DMS 273 treated with DMSO at 0.1 percent for 48 hours (cell line): ENCODE measurements around the gene CACNA1S.
A peak's percentile ranks its signal among the peaks of the same experiment; 100 is the strongest.

Experiments used
- DNase-seq: peaks from one replicate; lab custom pipeline; 2025; lab: John Stamatoyannopoulos, UW

Gene CACNA1S

DNA sequence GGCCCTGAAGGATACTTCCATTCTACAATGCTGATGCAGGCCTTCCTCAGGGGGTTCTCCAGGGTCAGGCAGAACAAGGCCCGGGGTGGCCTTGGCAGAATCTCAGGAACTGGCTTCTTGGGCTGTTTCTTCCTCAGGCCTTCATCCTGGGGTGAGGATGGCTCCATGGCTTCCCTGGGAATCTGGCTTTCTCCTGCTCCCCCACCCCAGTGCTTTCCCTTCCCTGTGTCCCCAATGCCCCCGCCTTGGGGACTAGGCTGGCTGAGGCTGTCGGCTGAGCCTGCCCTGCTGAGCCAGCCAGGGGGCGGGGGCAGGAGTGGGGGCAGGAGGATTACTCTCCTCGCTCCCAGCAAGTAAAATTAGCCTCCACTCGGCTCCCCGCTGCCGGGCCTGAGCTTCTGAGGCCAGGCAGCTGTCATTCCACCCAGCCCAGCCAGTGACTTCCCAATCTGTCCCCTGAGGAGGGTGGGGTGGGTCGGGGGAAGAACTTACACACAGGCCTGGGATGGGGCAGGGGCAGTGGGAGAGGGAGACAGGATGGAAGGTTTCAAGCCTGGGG lies at the start of gene CACNA1S:
TSS of gene CACNA1S (minus strand) at position 254 of the 559 bp plus-strand sequence. CDS start at position 167, 87 bp downstream.
- no peak for DNase-seq

DNA sequence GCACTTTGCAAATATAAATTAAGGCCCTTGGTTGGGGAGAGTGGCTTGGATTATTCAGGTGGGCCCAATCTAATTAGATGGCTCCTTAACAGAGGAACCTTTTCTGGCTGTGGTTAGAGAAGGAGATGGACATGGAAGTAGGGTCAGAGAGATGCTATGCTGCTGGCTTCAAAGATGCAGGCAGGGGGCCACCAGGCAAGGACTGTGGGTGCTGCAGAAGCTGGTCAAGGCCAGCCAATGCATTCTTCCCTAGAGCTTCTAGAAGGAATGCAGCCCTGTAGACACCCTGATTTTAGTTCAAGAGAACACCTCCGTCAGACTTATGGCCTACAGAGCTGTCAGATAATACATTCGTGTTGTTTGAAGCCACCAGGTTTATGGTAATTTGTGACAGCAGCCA lies 45.7 kb upstream of the CACNA1S start:
- no peak for DNase-seq

DNA sequence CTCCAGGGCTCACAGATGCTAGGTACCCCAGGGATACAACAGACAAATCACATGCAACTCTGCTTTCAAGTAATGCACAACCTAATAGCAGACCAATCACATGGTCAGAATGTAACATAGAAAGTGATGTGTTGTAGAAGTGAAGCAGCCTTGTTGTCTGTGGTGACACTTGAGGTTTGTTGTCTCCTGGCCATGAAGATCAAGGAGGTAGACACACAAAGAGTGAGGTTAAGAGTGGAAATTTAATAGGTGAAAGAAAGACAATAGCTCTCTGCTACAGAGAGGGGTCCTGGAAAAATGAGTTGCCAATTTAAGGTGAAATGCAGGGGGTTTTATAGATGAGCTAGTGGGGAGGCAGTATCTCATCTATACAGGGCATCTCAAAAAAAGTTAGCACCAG lies 44.6 kb upstream of the CACNA1S start:
- no peak for DNase-seq

DNA sequence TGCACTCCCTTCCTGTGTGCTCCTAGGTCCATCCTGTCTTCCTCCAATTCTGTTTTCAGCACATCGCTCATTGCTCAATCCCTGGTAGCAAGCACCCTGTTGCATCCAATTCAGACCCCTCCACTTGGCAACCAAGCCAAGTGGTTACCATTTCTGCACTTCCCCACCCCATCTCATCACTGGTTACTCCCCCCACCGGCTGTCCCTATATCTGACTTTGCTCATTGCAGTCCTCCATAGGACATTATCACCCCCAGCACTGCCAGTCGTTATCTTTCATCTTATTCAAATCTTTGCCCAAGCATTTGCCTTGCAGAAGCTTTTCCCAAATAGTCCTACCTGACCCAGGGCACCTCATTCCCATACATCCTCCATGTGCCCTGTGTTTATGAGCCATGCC lies 44.1 kb upstream of the CACNA1S start:
- no peak for DNase-seq

DNA sequence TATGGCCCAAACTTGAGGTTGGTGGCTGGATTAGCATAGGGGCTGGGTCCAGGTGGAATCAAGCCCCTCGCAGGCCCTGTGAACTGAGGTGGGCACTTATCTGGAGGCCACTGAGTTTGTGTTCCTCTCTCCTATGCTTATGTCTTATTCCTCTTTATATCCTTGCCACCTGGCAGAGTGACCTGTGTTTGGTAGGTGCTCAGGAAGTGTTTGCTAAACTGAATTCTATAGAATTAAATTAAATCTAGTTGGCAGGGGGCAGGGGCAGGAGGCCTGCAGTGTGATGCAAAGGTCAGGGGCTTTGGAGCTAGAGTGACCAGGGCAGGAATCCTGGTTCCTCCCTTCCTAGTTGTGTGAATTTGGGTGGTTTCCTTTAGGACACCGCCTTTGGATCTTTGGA lies 43.1 kb upstream of the CACNA1S start:
- no peak for DNase-seq

DNA sequence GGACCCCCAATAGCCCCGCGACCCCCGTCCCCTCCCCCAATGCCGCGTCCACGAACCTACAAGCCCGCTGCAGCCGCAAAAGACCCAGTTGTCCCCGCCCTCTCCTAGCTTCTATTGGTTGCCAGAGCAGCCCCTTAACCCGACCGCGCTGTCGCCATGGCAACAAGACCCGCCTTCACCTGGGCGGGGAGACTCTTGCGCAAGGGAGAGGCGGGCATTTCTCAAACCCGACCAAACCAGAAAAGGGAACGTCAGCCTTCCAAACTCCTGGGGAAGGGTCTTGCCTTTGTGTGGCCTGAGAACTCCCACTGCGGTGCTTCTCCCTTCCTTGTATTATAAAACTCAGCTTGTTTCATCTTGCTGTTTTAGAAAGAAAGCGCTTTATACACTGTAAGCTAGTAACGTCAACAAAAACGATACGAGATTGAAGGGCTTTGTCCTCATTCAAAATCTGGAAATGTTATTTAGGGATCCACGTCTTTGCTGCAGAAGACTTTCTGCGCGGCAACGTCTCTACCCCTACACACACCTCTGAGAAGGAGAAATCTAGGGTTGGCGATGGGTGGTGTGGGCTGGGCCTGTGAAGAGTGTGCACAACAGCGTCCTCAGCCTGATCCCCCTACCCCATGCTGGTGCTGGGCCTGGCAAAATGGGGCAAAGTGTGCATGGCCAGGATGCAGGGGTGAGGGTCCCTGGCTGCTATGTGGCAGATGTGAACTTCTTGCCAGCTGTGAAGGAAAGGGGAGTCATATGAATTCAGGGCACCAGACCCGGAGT lies 42.4 kb upstream of the CACNA1S start, which contains the start of gene TMEM9:
TSS of gene TMEM9 (minus strand) at position 86 of the 777 bp plus-strand sequence. CDS start 551 bp downstream, outside the sequence.
- peak; percentile 86 for DNase-seq

DNA sequence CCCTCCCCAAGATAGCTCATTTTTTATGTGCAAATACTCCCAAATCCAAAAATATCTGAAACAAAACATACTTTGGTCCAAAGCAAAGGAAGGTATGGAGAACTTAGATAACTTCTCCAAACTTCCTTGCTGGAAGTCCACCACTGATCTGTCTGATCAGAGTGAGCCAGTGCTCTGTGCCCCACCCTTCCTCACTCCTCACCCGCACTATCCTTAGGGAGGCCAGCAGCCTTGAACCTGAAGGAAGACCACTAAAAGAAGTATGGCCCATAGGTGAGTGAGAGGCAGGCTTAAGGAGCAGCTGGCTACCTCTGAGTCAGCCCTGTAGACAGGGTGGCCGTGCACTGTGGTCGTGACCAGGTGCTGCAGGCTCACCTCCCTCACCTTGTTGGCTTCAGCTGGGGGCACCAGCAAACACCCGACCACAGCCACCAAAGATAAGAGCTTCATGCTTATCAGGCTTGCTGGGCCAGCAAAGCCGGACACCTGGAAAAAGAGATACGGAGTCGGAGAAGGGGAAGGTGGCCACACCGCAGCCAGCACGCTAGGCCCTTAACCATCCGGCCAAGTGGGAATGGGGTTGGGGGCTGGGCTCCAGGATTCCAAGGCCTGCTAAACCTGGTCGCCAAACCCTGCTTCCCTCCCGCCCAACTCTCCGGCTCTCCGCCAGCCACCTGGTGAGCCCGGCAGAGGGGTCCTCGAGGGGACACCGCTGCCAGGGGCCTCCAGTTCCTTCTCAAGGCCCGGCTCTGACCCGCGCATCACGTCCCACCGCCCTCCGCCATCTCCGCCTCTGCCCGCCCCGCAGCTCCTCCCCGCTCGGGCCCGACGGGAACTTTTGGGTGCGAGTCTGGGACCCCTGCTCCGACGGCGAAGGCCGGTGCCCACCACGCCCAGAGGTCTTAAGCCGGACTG lies 41.5 kb upstream of the CACNA1S start:
- DNase-seq, result no peak

DNA sequence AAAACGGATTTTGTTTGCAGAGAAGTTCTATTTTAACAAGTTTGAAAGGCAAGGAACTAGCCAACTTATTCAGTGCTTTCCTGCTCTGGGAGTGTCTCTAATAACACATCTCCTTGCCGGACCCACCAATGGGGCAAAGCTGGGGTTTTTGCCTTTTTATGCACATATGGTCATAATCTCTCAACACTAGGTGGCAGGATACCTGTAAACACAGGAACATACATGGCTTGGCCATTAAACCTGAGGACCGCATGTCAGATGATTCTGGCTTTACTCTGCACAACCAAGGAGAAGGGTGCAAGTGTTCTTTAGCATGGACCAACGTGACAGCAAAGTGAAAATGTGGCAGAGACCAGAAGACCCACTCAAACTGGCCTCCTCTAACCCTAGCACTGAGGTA lies 37.2 kb upstream of the CACNA1S start:
- peak; percentile 10 for DNase-seq

DNA sequence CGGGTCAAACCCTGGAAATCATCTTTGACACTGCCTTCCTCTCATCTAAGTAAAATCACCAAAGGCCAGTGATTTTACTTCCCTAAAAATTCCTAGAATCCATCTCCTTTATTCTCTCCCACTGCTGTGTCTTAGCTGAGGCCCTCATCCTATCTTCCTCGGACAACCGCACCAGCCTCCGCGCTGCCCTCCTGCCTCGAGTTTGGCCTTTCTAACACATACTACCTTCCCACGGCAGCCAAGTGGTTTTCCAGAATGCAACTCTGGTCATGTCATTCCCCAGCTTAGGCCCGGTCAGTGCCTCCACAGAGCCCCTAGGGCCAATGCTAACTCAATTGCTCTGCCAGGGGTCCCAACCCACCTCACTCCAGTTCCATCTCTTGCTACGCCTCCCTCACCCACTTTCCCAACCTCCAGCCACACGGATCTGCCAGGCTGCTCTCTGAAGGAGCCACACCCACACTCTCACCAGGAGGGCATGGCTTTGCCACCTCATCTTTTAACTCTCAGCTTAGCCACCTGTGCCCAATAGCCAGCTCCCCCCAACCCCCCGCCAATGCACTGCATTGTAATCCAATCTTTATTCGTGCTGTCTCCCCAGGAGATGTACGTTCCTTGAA lies 35.3 kb upstream of the CACNA1S start:
- no peak for DNase-seq

DNA sequence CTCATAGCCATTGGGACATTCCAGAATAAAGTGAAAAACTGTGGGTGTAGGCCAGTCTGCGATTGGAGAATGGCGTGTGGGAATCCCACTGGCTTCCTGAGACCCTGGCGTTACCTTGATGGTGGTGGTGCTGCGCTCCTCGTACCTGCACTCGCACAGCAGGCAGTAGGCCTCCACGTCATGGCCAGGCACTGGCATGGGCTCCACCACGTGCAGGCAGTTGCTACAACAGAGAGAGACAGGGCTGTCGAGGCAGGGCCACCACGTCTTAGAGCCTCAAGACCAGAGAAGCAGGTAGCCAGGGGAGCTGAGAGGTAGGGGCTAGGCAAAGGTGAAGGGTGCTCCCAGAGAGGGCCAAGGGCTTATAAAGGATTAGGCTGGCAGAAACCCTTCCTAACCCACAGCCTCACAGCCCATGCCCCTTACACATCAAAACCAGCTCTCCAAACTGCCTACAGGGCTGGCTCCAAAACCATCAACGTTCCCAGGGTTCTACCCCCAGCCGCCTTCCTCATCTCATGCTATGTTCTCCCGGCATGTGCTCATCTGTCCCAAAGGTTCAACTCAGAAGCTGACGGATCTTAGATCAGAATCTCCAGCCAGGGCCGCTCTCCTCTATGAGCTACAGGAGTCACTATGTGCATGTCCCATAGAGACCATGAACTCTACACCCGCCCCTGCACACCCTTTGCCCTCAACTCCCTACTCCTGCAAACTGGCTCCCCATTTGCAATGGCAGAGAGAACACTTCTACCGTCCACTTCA lies 34.6 kb upstream of the CACNA1S start:
- DNase-seq, result no peak

DNA sequence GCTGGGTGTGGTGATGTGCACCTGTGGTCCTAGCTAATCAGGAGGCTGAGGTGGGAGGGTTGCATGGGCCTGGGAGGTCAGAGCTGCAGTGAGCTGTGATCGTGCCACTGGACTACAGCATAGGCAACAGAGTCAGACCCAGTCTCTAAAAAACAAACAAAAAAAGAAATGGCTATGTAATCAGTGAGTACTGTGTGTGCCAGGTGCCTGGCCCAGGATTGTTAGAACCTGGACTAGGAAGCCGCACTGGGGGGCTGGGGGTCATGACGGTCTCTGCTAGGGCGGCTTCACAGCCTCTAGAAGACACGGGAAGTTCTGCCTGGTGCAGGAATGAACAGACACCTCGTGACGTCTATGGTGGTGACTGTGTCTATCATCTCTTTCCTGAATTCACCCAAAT lies 33.6 kb upstream of the CACNA1S start:
- DNase-seq, result no peak

DNA sequence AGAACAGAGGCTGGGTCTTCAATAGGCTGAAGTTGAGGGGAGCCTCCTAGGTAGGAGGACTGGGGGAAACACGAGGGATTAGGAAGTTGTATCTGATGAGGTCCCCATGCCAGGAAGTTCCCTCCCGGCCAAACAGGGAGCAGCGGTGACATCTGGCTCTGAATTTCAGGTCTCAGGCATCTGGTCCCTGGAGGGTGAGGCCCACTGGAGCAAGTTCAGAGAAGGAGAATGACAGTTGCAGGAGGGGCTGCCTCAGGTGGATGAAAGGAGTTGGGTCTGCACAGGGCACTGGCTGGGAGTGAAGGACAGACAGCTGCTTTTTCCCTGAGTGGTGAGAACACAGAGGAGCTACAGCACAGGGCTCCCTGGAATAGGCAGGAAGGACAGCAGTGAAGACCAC lies 32.9 kb upstream of the CACNA1S start:
- DNase-seq, result no peak

DNA sequence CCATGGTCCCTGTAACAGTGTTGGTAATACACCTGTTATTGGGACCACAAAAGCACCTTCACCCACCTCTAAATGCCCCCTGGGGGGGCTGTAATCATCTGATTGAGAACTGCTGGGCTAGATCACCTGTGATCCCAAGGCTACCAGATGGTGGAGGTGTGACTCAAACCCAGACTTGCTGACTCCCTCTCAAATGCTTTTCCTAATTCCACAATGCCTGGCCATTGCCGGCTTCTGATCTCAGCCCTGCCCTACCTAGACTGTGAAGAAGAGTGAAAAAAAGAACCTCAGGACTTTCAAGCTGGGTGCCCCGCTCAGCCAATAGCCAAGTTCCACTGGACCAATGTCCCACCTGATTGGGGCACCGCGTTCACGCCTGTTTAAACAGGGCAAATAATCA lies 32.5 kb upstream of the CACNA1S start:
- no peak for DNase-seq

DNA sequence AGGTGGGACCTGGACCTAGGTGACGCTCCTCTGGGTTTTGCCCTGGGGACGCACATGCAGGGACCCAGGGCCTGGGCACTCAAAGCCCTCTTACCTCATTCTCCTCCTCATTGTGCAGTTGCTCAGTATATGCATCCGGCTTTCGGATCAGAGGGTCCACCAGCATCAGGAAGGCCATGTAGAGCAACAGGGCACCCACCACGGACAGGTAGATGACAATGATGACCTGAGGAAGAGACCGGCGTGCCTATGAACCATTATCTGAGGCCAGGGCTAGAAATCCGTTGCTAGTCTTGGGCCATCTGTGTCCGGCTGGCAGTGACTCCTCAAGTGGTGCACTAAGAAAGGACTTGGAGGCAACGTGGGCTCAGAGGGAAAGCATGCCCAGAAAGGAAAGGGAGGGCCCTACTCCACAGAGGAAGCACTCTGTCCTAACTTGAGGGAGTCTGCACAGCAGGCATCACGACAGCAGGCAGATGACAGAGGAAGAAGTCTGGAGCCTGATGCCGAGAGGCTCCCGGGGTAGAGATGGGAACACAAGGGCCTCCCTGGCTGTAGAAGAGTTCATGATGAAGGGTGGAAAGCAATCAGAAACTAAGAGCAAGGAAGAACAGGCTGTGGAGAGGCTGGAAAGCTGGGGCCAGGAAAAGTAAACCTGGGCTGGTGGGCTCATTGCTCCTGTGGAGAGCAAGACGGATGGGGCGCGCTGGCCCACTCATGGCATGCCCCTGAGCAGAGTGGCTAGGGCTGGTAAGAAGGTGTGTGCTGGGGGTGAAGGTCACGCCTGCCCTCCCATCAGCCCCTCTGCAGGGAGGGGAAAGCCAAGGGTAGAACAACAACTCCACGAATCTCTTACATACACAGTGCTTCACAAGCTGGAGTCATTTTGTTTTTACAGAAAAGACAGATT lies 31.8 kb upstream of the CACNA1S start:
- DNase-seq, result no peak

DNA sequence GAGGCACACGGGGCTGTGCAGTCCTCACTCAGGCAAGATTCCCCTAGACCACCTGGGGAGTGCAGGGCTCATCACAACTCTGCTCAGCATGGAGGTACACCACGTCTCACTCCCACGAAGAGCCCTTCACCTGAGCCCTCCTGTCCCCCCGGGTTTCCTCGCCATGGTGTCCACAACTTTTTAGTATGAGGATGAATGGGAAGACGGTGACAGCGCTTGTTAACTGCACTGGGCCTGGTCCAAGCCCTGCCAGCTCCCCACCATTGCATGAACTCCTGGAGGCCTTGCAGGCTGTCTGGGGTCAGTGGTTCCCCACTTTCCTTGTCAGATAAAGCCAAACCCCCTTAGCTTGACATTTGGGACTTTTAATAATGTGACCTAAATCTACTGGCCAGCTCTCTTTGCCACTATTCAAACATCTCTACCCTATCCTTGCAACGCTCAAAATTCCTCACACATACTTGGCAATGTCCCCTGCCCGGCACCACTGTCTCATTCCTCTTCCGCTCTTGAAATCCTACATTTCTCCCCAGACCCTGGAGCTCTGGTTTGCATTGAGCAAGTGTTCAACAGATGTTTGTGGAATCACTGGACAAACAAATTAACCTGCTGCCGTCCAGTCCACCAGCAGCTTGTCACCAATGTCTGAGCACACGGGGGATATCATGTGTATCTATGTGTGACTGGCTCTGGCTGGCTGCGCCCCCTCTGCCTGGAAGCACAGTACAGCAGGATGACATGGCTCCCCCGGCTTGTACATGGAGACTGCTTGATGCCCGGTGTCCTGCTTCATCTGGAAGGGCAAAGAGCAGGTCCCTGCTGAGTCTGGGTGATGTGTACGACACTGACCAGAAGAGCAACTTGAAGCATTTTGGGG lies 30.9 kb upstream of the CACNA1S start:
- no peak for DNase-seq

DNA sequence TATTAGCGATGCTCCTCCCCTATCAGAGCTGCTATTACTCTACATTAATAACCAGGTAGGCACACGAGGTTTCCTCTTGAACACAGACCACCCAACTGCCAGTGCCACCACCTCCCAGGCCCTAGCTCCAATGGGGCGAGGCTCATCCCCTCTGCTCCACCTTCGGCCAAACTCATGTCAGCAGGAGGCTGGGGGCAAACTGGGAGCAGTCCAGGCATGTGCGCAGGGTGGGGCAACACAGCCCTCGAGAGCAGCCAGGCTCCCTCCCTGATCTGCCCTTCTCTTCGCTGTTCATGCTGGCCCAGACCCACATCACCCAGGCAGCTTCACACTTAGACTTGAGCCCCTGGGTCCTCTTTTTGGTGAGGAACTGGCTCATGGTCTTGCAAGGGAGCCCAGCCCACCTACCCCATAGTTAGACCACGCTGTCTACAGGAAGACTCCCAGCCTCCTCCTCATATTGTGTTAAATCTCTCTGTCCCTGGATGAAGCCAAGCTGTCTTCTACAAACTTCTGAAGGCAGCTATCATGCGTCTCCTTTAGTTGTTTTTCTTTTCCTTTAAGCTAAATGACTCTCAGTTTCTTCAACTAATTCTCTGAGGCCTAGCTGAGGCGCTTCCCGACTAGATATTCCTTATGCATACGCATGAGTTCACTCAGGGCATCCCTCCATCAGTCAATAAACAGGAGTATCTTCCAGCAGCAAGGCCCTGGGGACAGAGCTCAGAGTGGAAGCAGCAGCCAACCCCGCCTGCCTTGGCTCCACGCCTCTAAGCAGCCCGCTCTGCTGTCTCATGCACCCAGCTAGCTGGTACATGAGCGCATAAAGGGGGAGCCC lies 30.0 kb upstream of the CACNA1S start:
- DNase-seq, result no peak

DNA sequence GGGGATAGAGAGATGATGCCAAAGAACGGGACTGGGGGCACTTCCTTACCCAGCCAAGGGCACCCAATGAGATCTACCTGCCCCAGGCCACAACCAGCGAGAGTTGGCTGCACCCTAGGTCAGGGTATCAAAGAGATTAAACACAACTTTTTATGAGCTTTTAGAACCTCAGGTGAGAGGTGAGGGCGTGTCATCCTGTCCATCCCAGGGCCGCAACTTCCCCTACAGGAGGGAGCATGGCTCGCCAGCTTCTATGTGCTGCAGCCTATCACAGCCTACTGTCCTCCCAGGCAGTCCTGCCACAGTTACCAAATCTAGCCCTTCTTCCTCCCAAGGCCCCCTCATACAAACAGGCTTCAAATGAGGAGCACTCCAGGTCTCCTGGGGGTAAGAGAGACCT lies 29.2 kb upstream of the CACNA1S start:
- DNase-seq, result no peak

DNA sequence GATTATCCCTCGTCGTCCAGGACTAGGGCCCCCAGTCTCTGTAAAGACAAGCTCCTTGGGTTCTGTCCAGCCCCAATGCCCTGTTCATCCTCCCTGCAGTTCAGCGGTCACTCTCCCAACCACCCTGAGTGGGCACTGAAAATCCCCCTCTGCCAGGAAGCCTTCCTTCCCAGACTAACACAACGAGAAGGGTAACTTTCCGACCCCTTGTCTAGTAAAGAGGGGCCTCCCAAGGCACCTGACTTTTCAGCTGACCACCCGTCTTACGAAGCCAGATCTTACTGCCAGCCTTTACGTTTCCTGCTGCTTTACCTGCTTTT lies 28.7 kb upstream of the CACNA1S start:
- no peak for DNase-seq
